WTC11 (cell line): ENCODE data around the gene ZEB1. TPM values are rescaled to one million over a fixed set of nuclear protein-coding genes. Genes with fewer than 3 reads are reported as not detected.

Experiments
- ATAC-seq: fragments of 200-7000 bp; cut with Tn5 transposase; 2 replicates; pipeline ENCODE4 v1.10.0; 2021; ENCODE audit warnings: mild to moderate bottlenecking, moderate library complexity
- CTCF ChIA-PET: fragments of 300-600 bp; sonication (Branson Sonifier 250); formaldehyde crosslinking; loops from one replicate; lab custom pipeline; 2021; ENCODE audit warnings: antibody characterized with exemption; lab: Charles Lee
- POLR2A ChIA-PET: fragments of 350-600 bp; sonication (Branson Sonifier 250); formaldehyde crosslinking; loops from one replicate; lab custom pipeline; 2021; ENCODE audit warnings: antibody characterized with exemption; lab: Charles Lee
- DNase-seq: peaks from one replicate; pipeline ENCODE4 v3.0.0; 2021; ENCODE audit warnings: low spot score
- H3K27ac Mint-ChIP-seq: 2 replicates; pipeline ENCODE4 v1.8.0; 2021; ENCODE audit warnings: mixed read lengths
- H3K27me3 Mint-ChIP-seq: 2 replicates; pipeline ENCODE4 v1.8.0; 2021; ENCODE audit warnings: low read depth, mild to moderate bottlenecking, moderate library complexity, mixed read lengths
- H3K36me3 Mint-ChIP-seq: 2 replicates; pipeline ENCODE4 v1.8.0; 2021; ENCODE audit warnings: mixed read lengths
- H3K4me1 Mint-ChIP-seq: 2 replicates; pipeline ENCODE4 v1.8.0; 2022; ENCODE audit warnings: mixed read lengths
- H3K4me3 Mint-ChIP-seq: 2 replicates; pipeline ENCODE4 v1.8.0; 2021; ENCODE audit warnings: mild to moderate bottlenecking, moderate library complexity, mixed read lengths
- H3K9me3 Mint-ChIP-seq: 2 replicates; pipeline ENCODE4 v1.8.0; 2021; ENCODE audit warnings: mixed read lengths
- CREB1 ChIP-seq: sonication (generic); formaldehyde crosslinking; IDR thresholded peaks from 2 replicates; pipeline ENCODE4 v1.8.0; 2023; ENCODE audit warnings: mild to moderate bottlenecking, missing genetic modification reagents
- ELF4 ChIP-seq: sonication (generic); formaldehyde crosslinking; IDR thresholded peaks from 2 replicates; pipeline ENCODE4 v1.8.1; 2022; ENCODE audit warnings: low read depth, mild to moderate bottlenecking, moderate library complexity, missing genetic modification reagents
- ETV6 ChIP-seq: sonication (generic); formaldehyde crosslinking; IDR thresholded peaks from 2 replicates; pipeline ENCODE4 v1.8.1; 2022; ENCODE audit warnings: mild to moderate bottlenecking, missing genetic modification reagents
- FOXP4 ChIP-seq: sonication (generic); formaldehyde crosslinking; IDR thresholded peaks from 2 replicates; pipeline ENCODE4 v1.8.0; 2022; ENCODE audit warnings: mild to moderate bottlenecking, missing genetic modification reagents
- GRHL2 ChIP-seq: fragments of 250-450 bp; sonication (Bioruptor Pico); IDR thresholded peaks from 2 replicates; pipeline ENCODE4 v1.8.0; 2022; ENCODE audit warnings: mild to moderate bottlenecking, moderate library complexity; ENCODE audit not compliant: insufficient replicate concordance, severe bottlenecking
- HMGXB4 ChIP-seq: sonication (generic); formaldehyde crosslinking; IDR thresholded peaks from 2 replicates; pipeline ENCODE4 v1.8.1; 2023; ENCODE audit warnings: mild to moderate bottlenecking, moderate library complexity, missing genetic modification reagents
- KAT7 ChIP-seq: sonication (generic); formaldehyde crosslinking; IDR thresholded peaks from 2 replicates; pipeline ENCODE4 v1.8.1; 2023; ENCODE audit warnings: missing genetic modification reagents, mild to moderate bottlenecking, borderline replicate concordance
- NR3C1 ChIP-seq: sonication (generic); formaldehyde crosslinking; conservative IDR thresholded peaks from 2 replicates; pipeline ENCODE4 v1.8.1; 2023; ENCODE audit warnings: low read depth, mild to moderate bottlenecking, missing genetic modification reagents
- OVOL2 ChIP-seq: fragments of 250-450 bp; sonication (Bioruptor Pico); IDR thresholded peaks from 2 replicates; pipeline ENCODE4 v1.9.0; 2021; ENCODE audit warnings: mild to moderate bottlenecking, borderline replicate concordance
- SMAD4 ChIP-seq: sonication (generic); formaldehyde crosslinking; IDR thresholded peaks from 2 replicates; pipeline ENCODE4 v1.8.0; 2022; ENCODE audit warnings: mild to moderate bottlenecking, missing genetic modification reagents
- SP1 ChIP-seq: sonication (generic); formaldehyde crosslinking; conservative IDR thresholded peaks from 2 replicates; pipeline ENCODE4 v1.8.1; 2022; ENCODE audit warnings: missing genetic modification reagents
- TEAD1 ChIP-seq: sonication (generic); formaldehyde crosslinking; IDR thresholded peaks from 2 replicates; pipeline ENCODE4 v1.8.0; 2022; ENCODE audit warnings: mild to moderate bottlenecking, missing genetic modification reagents
- TEAD4 ChIP-seq: sonication (generic); formaldehyde crosslinking; IDR thresholded peaks from 2 replicates; pipeline ENCODE4 v1.8.0; 2022; ENCODE audit warnings: mild to moderate bottlenecking, missing genetic modification reagents
- ZNF121 ChIP-seq: sonication (generic); formaldehyde crosslinking; IDR thresholded peaks from 2 replicates; pipeline ENCODE4 v1.8.0; 2023; ENCODE audit warnings: missing genetic modification reagents
- ZNF263 ChIP-seq: sonication (generic); formaldehyde crosslinking; IDR thresholded peaks from 2 replicates; pipeline ENCODE4 v1.8.1; 2022; ENCODE audit warnings: low read depth, mild to moderate bottlenecking, moderate library complexity, missing genetic modification reagents
- ZNF317 ChIP-seq: sonication (generic); formaldehyde crosslinking; IDR thresholded peaks from 2 replicates; pipeline ENCODE4 v1.8.1; 2023; ENCODE audit warnings: low read depth, mild to moderate bottlenecking, moderate library complexity, missing genetic modification reagents, borderline replicate concordance
- ZNF396 ChIP-seq: fragments of 250-450 bp; sonication (Bioruptor Pico); IDR thresholded peaks from 2 replicates; pipeline ENCODE4 v1.8.0; 2021; ENCODE audit warnings: mild to moderate bottlenecking, moderate library complexity, borderline replicate concordance
- ZNF416 ChIP-seq: fragments of 250-450 bp; sonication (Bioruptor Pico); IDR thresholded peaks from 2 replicates; pipeline ENCODE4 v1.9.0; 2021; ENCODE audit warnings: mild to moderate bottlenecking, inconsistent platforms
- ZNF423 ChIP-seq: fragments of 250-450 bp; sonication (Bioruptor Pico); IDR thresholded peaks from 2 replicates; pipeline ENCODE4 v2.1.2; 2022; ENCODE audit warnings: mild to moderate bottlenecking, moderate library complexity
- total RNA-seq: library from RNA; stranded (reverse); gene quantifications from 3 replicates; pipeline ENCODE4 v1.2.3, GENCODE V29; 2021
- TF ChIP-seq, protein P1 (sequence below): sonication (generic); formaldehyde crosslinking; IDR thresholded peaks from 2 replicates; pipeline ENCODE4 v1.8.1; 2023; ENCODE audit warnings: mild to moderate bottlenecking, missing genetic modification reagents
- TF ChIP-seq, protein P2 (sequence below): fragments of 250-450 bp; sonication (Bioruptor Pico); IDR thresholded peaks from 2 replicates; pipeline ENCODE4 v1.9.0; 2021; ENCODE audit warnings: mild to moderate bottlenecking
- TF ChIP-seq, protein P3 (sequence below): sonication (generic); formaldehyde crosslinking; IDR thresholded peaks from 2 replicates; pipeline ENCODE4 v1.8.1; 2023; ENCODE audit warnings: mild to moderate bottlenecking, missing genetic modification reagents, moderate library complexity
- TF ChIP-seq, protein P4 (sequence below): fragments of 250-450 bp; sonication (Bioruptor Pico); IDR thresholded peaks from 2 replicates; pipeline ENCODE4 v2.1.2; 2022; ENCODE audit warnings: mild to moderate bottlenecking, moderate library complexity

Gene ZEB1
- total RNA-seq, 1 experiment from 2014 or later = 0.39 TPM

DNA sequence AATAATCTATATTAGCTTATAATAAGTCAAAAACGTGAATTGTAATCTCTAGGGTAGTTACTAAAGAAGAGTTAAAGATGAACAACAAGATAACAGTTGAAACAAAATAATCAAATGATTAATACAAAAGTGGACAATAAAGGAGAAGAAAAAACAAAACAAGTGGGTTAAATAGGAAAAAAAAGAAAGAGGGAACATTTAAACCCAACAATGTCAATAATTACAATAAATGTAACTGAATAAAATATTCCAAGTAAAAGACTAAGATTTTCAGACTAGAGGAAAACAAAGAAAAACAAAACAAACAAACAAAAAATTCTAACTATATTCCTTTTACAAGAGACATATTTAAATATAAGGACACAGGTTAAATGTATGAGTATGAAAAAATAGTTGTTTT, 38.0 kb upstream of the ZEB1 start:
- Mint-ChIP-seq H3K27ac (no peak overlapping the region), H3K4me1 (peaks cover 3% of the 10 kb centered on the region), H3K4me3 (no peak overlapping the region), H3K36me3 (peaks cover 2% of the 10 kb centered on the region; the same call in 1 of the 2 replicates), H3K9me3 (peaks cover 14% of the 10 kb centered on the region), H3K27me3 (no peaks in the 10 kb centered on the region)
- TF ChIP-seq ZNF263 (CRISPR knock-in tag) = no peak
- no peak for TF ChIP-seq ELF4 (CRISPR knock-in tag)
- TF ChIP-seq CREB1 (CRISPR knock-in tag) = no peak
- no peak for TF ChIP-seq ZNF396 (CRISPR knock-in tag)
- no peak for TF ChIP-seq GRHL2 (CRISPR knock-in tag)
- TF ChIP-seq ZNF416 (CRISPR knock-in tag) = no peak
- no peak for TF ChIP-seq SP1 (CRISPR knock-in tag)
- no peak for TF ChIP-seq FOXP4 (CRISPR knock-in tag)
- TF ChIP-seq, protein P1, sequence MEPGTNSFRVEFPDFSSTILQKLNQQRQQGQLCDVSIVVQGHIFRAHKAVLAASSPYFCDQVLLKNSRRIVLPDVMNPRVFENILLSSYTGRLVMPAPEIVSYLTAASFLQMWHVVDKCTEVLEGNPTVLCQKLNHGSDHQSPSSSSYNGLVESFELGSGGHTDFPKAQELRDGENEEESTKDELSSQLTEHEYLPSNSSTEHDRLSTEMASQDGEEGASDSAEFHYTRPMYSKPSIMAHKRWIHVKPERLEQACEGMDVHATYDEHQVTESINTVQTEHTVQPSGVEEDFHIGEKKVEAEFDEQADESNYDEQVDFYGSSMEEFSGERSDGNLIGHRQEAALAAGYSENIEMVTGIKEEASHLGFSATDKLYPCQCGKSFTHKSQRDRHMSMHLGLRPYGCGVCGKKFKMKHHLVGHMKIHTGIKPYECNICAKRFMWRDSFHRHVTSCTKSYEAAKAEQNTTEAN (CRISPR knock-in tag) = no peak
- no peak for TF ChIP-seq ZNF317 (CRISPR knock-in tag)
- no peak for TF ChIP-seq TEAD4 (CRISPR knock-in tag)
- TF ChIP-seq, protein P2, sequence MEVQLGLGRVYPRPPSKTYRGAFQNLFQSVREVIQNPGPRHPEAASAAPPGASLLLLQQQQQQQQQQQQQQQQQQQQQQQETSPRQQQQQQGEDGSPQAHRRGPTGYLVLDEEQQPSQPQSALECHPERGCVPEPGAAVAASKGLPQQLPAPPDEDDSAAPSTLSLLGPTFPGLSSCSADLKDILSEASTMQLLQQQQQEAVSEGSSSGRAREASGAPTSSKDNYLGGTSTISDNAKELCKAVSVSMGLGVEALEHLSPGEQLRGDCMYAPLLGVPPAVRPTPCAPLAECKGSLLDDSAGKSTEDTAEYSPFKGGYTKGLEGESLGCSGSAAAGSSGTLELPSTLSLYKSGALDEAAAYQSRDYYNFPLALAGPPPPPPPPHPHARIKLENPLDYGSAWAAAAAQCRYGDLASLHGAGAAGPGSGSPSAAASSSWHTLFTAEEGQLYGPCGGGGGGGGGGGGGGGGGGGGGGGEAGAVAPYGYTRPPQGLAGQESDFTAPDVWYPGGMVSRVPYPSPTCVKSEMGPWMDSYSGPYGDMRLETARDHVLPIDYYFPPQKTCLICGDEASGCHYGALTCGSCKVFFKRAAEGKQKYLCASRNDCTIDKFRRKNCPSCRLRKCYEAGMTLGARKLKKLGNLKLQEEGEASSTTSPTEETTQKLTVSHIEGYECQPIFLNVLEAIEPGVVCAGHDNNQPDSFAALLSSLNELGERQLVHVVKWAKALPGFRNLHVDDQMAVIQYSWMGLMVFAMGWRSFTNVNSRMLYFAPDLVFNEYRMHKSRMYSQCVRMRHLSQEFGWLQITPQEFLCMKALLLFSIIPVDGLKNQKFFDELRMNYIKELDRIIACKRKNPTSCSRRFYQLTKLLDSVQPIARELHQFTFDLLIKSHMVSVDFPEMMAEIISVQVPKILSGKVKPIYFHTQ (CRISPR knock-in tag) = no peak
- POLR2A ChIA-PET = no interaction called here
- CTCF ChIA-PET = no interaction called here
- ATAC-seq = no peak
- no peak for DNase-seq

DNA sequence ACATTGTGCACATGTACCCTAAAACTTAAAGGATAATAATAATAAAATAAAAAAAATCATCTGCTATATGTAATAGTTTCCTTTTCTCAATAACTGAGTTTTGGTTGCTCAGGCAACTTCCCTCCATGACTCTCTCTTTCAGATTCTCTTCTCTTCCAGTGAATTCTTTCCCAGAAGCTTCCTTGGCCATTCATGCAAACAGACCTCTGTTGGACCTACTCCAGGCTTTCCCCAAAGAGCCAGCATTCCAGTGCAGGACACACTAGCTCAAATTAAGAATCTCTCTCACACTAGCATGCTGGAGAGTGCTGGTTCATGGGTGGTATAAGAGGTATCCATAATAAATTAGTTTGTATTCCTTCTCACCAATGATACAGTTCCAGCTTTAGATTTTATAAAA, 31.0 kb upstream of the ZEB1 start:
- Mint-ChIP-seq H3K4me1 (peaks cover 6% of the 10 kb centered on the region), H3K9me3 (peaks cover 13% of the 10 kb centered on the region), H3K27me3 (no peaks in the 10 kb centered on the region; the same call in none of the 2 replicates), H3K36me3 (no peaks in the 10 kb centered on the region), H3K4me3 (no peak overlapping the region), H3K27ac (no peak overlapping the region)
- DNase-seq (no peak), ATAC-seq (no peak)
- CTCF ChIA-PET = no interaction called here
- POLR2A ChIA-PET = no interaction called here
- TF ChIP-seq NR3C1 (CRISPR knock-in tag) = no peak
- TF ChIP-seq, protein P3, sequence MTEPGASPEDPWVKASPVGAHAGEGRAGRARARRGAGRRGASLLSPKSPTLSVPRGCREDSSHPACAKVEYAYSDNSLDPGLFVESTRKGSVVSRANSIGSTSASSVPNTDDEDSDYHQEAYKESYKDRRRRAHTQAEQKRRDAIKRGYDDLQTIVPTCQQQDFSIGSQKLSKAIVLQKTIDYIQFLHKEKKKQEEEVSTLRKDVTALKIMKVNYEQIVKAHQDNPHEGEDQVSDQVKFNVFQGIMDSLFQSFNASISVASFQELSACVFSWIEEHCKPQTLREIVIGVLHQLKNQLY = no peak
- no peak for TF ChIP-seq SMAD4 (CRISPR knock-in tag)
- no peak for TF ChIP-seq ZNF121 (CRISPR knock-in tag)
- TF ChIP-seq HMGXB4 (CRISPR knock-in tag) = no peak
- TF ChIP-seq OVOL2 = no peak
- no peak for TF ChIP-seq ETV6 (CRISPR knock-in tag)
- no peak for TF ChIP-seq KAT7 (CRISPR knock-in tag)
- no peak for TF ChIP-seq TEAD1 (CRISPR knock-in tag)
- TF ChIP-seq, protein P4, sequence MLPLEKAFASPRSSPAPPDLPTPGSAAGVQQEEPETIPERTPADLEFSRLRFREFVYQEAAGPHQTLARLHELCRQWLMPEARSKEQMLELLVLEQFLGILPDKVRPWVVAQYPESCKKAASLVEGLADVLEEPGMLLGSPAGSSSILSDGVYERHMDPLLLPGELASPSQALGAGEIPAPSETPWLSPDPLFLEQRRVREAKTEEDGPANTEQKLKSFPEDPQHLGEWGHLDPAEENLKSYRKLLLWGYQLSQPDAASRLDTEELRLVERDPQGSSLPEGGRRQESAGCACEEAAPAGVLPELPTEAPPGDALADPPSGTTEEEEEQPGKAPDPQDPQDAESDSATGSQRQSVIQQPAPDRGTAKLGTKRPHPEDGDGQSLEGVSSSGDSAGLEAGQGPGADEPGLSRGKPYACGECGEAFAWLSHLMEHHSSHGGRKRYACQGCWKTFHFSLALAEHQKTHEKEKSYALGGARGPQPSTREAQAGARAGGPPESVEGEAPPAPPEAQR (CRISPR knock-in tag) = no peak
- no peak for TF ChIP-seq ZNF423 (CRISPR knock-in tag)
